GM23338 (cell line): ENCODE results near the gene SNX14. TPM values are rescaled to one million over a fixed set of nuclear protein-coding genes. Genes with fewer than 3 reads are reported as not detected.
A peak's percentile ranks its signal among the peaks of the same experiment; 100 is the strongest.

Experiments used
- ATAC-seq: fragments of 200-7000 bp; cut with Tn5 transposase; 3 replicates; pipeline ENCODE4 v1.9.1; 2020
- DNase-seq: peaks from one replicate; pipeline ENCODE4 v3.0.0-alpha.2; 2015; ENCODE audit warnings: low spot score
- H2AFZ ChIP-seq: fragments of 200-600 bp; sonication (generic); 2 replicates; pipeline ENCODE4 v1.8.0; 2016; ENCODE audit warnings: antibody characterized with exemption, mild to moderate bottlenecking, moderate library complexity
- H3F3A ChIP-seq: fragments of 200-600 bp; sonication (generic); replicated peaks from 2 replicates; pipeline ENCODE4 v1.8.0; 2017; ENCODE audit warnings: antibody characterized with exemption, mixed run types, low read depth
- H3K27ac ChIP-seq: fragments of 200-600 bp; sonication (generic); 2 replicates; pipeline ENCODE4 v1.6.1; 2016; ENCODE audit warnings: low read depth
- H3K27me3 ChIP-seq: fragments of 200-600 bp; sonication (generic); 2 replicates; pipeline ENCODE4 v1.8.0; 2016; ENCODE audit warnings: mild to moderate bottlenecking, mixed run types, moderate library complexity; ENCODE audit not compliant: insufficient read depth
- H3K36me3 ChIP-seq: fragments of 200-600 bp; sonication (generic); 2 replicates; pipeline ENCODE4 v1.8.0; 2016; ENCODE audit warnings: mild to moderate bottlenecking; ENCODE audit not compliant: insufficient read depth
- H3K4me1 ChIP-seq: fragments of 200-600 bp; sonication (generic); 2 replicates; pipeline ENCODE4 v1.8.0; 2016; ENCODE audit warnings: mild to moderate bottlenecking, moderate library complexity; ENCODE audit not compliant: insufficient read depth
- H3K4me2 ChIP-seq: fragments of 200-600 bp; sonication (generic); 2 replicates; pipeline ENCODE4 v1.7.1; 2017; ENCODE audit warnings: mixed run types
- H3K4me3 ChIP-seq: fragments of 200-600 bp; sonication (generic); 2 replicates; pipeline ENCODE4 v1.6.1; 2016; ENCODE audit warnings: mixed run types
- H3K79me2 ChIP-seq: fragments of 200-600 bp; sonication (generic); replicated peaks from 2 replicates; pipeline ENCODE4 v1.8.0; 2017; ENCODE audit warnings: mild to moderate bottlenecking; ENCODE audit not compliant: insufficient read depth
- H3K9me2 ChIP-seq: fragments of 200-600 bp; sonication (generic); 2 replicates; pipeline ENCODE4 v1.8.0; 2017; ENCODE audit not compliant: insufficient read depth
- H4K20me1 ChIP-seq: fragments of 200-600 bp; sonication (generic); replicated peaks from 2 replicates; pipeline ENCODE4 v1.8.0; 2017; ENCODE audit warnings: mild to moderate bottlenecking; ENCODE audit not compliant: insufficient read depth
- H3K27ac Mint-ChIP-seq: 2 replicates; pipeline ENCODE4 v1.8.0; 2020; ENCODE audit warnings: inconsistent platforms, mild to moderate bottlenecking, moderate library complexity, mixed read lengths
- H3K27me3 Mint-ChIP-seq: 3 replicates; pipeline ENCODE4 v1.8.0; 2022; ENCODE audit warnings: low read depth, mild to moderate bottlenecking, moderate library complexity, mixed read lengths, inconsistent platforms; ENCODE audit not compliant: insufficient read depth, poor library complexity
- H3K36me3 Mint-ChIP-seq: 3 replicates; pipeline ENCODE4 v1.8.0; 2021; ENCODE audit warnings: low read depth, mild to moderate bottlenecking, inconsistent platforms, moderate library complexity, mixed read lengths
- H3K4me1 Mint-ChIP-seq: 3 replicates; pipeline ENCODE4 v1.8.0; 2020; ENCODE audit warnings: mild to moderate bottlenecking, inconsistent platforms, mixed read lengths
- H3K4me3 Mint-ChIP-seq: 3 replicates; pipeline ENCODE4 v1.8.0; 2021; ENCODE audit warnings: moderate library complexity, mild to moderate bottlenecking, inconsistent platforms, mixed read lengths
- H3K9me3 Mint-ChIP-seq: 3 replicates; pipeline ENCODE4 v1.8.0; 2020; ENCODE audit warnings: moderate library complexity, mild to moderate bottlenecking, inconsistent platforms, mixed read lengths
- CTCF ChIP-seq, 2 experiments: fragments of 200-600 bp in 1 of 2; sonication (generic) in 1 of 2; conservative IDR thresholded peaks; 2 replicates each; pipeline versions ENCODE4 v1.5.1 to v1.6.1; 2016 to 2017; ENCODE audit warnings: antibody characterized with exemption in 2 of 2, low read depth in 2 of 2, mild to moderate bottlenecking in 2 of 2, moderate library complexity in 1 of 2
- EZH2 ChIP-seq: fragments of 200-600 bp; sonication (generic); IDR thresholded peaks from one replicate; pipeline ENCODE4 v1.8.0; 2017; ENCODE audit warnings: antibody characterized with exemption, mild to moderate bottlenecking, low read depth; ENCODE audit not compliant: unreplicated experiment
- EZH2phosphoT487 ChIP-seq: fragments of 200-600 bp; sonication (generic); IDR thresholded peaks from one replicate; pipeline ENCODE4 v1.8.1; 2018; ENCODE audit warnings: antibody characterized with exemption; ENCODE audit not compliant: unreplicated experiment
- JUNB ChIP-seq: IDR thresholded peaks from one replicate; pipeline ENCODE4 v1.6.1; 2016; ENCODE audit warnings: antibody characterized with exemption; ENCODE audit not compliant: unreplicated experiment
- NANOG ChIP-seq: IDR thresholded peaks from 2 replicates; pipeline ENCODE4 v1.6.1; 2016; ENCODE audit warnings: antibody characterized with exemption, borderline replicate concordance
- REST ChIP-seq: IDR thresholded peaks from one replicate; pipeline ENCODE4 v1.6.1; 2018; ENCODE audit warnings: antibody characterized with exemption; ENCODE audit not compliant: unreplicated experiment
- STAT1 ChIP-seq: IDR thresholded peaks from one replicate; pipeline ENCODE4 v1.6.1; 2016; ENCODE audit warnings: antibody characterized with exemption; ENCODE audit not compliant: unreplicated experiment
- ZNF114 ChIP-seq: fragments of 250-450 bp; sonication (Bioruptor Pico); IDR thresholded peaks from 2 replicates; pipeline ENCODE4 v1.5.0; 2020; ENCODE audit warnings: mild to moderate bottlenecking, moderate library complexity
- ZNF331 ChIP-seq: fragments of 250-450 bp; sonication (Bioruptor Pico); IDR thresholded peaks from 2 replicates; pipeline ENCODE4 v1.5.0; 2020; ENCODE audit warnings: low read depth, mild to moderate bottlenecking, moderate library complexity
- ZNF462 ChIP-seq: fragments of 250-450 bp; sonication (Bioruptor Pico); IDR thresholded peaks from 2 replicates; pipeline ENCODE4 v1.5.0; 2020; ENCODE audit warnings: mild to moderate bottlenecking, moderate library complexity
- polyA plus RNA-seq: library from polyadenylated mRNA; unstranded; fragments of >200 nt; fragmentation: Nextera tagmentation; extraction: Ambion mirVana; gene quantifications from 2 replicates; pipeline ENCODE4 v1.2.1, GENCODE V29; 2016
- total RNA-seq: library from RNA; depleted of rRNA; stranded (reverse); fragments of >200 nt; shearing (Covaris generic); gene quantifications from 2 replicates; pipeline ENCODE4 v1.2.3, GENCODE V29; 2014

Gene SNX14
- total and polyA plus RNA-seq, 2 experiments from 2014 or later = 23.1 to 32.0 TPM

- TF ChIP-seq CTCF (conservative IDR thresholded peaks at IDR 0.05; ENCODE audit: low read depth in 2 of 2) (no peak), STAT1 (no peak), REST (no peak), ZNF114 (CRISPR knock-in tag) (no peak)
These were observed 127.9 kb downstream of the SNX14 start (continued) for GRCh38 chr6:85465762-85466161.

GRCh38 chr6:85464722-85465150 lies 128.9 kb downstream of the SNX14 start:
- no peaks in the 10 kb centered on the region for H3K27me3 ChIP-seq
- H3K36me3 Mint-ChIP-seq = no peaks in the 10 kb centered on the region; the same call in 2 of the 3 replicates
- H3F3A ChIP-seq = no peaks in the 10 kb centered on the region
- H3K27ac ChIP-seq = no peak overlapping the region
- no peaks in the 10 kb centered on the region for H3K79me2 ChIP-seq
- no peak overlapping the region for H3K4me3 ChIP-seq
- peaks cover 4% of the 10 kb centered on the region for H3K27me3 Mint-ChIP-seq
- no peaks in the 10 kb centered on the region for H3K9me3 Mint-ChIP-seq
- peaks cover 12% of the 10 kb centered on the region for H3K4me1 ChIP-seq
- 0 out of 2 replicates have a peak, but pooled peaks cover 3% of the 10 kb centered on the region for H3K9me2 ChIP-seq
- peaks cover 10% of the 10 kb centered on the region for H3K4me1 Mint-ChIP-seq
- no peaks in the 10 kb centered on the region for H4K20me1 ChIP-seq
- no peaks in the 10 kb centered on the region for H3K36me3 ChIP-seq
- peak overlapping the region; percentile 66; the same call in 1 of the 2 replicates for H2AFZ ChIP-seq
- ATAC-seq (no peak), DNase-seq (no peak)
- no peak overlapping the region for H3K4me2 ChIP-seq
- H3K4me3 Mint-ChIP-seq = no peak overlapping the region
- H3K27ac Mint-ChIP-seq = no peak overlapping the region
- TF ChIP-seq ZNF331 (CRISPR knock-in tag) (no peak), STAT1 (no peak), ZNF462 (no peak), EZH2phosphoT487 (no peak), ZNF114 (CRISPR knock-in tag) (no peak), NANOG (no peak), CTCF (conservative IDR thresholded peaks at IDR 0.05; ENCODE audit: low read depth in 2 of 2) (no peak), JUNB (no peak), EZH2 (no peak)
